AG10803 (cell line): ENCODE measurements around the gene STK4.

Source experiments
- DNase-seq: peaks from one replicate; pipeline ENCODE4 v3.0.0; 2010; ENCODE audit warnings: low read depth
- H3K4me3 ChIP-seq: 2 replicates; pipeline ENCODE4 v1.5.1; 2011; ENCODE audit warnings: mild to moderate bottlenecking, low read length, control low read depth
- CTCF ChIP-seq: conservative IDR thresholded peaks from 2 replicates; pipeline ENCODE4 v1.5.1; 2011; ENCODE audit warnings: mild to moderate bottlenecking, low read length, control low read depth, inconsistent platforms

The STK4 gene

GRCh38 chr20:44960103-44960852 is 6.0 kb upstream of the STK4 start, which contains the start of gene TOMM34:
TSS of gene TOMM34 (minus strand) at chr20:44960397. CDS start at chr20:44960333, 64 bp downstream.
- TF ChIP-seq CTCF = no peak
- H3K4me3 ChIP-seq = peak within 1 kb of the TSS; percentile 81
- DNase-seq = peak; percentile 84

GRCh38 chr20:44961011-44961869 is 5.1 kb upstream of the STK4 start:
- no peak overlapping the region for H3K4me3 ChIP-seq
- TF ChIP-seq CTCF = no peak
- no peak for DNase-seq

GRCh38 chr20:44961870-44962267 is 4.4 kb upstream of the STK4 start:
- no peak overlapping the region for H3K4me3 ChIP-seq
- DNase-seq = peak; percentile 31
- TF ChIP-seq CTCF = no peak

GRCh38 chr20:44962483-44962882 is 3.8 kb upstream of the STK4 start:
- TF ChIP-seq CTCF = no peak
- DNase-seq = no peak
- H3K4me3 ChIP-seq = no peak overlapping the region

GRCh38 chr20:44963325-44964215 is 2.7 kb upstream of the STK4 start:
- no peak for TF ChIP-seq CTCF
- H3K4me3 ChIP-seq = no peak overlapping the region
- DNase-seq = no peak

- TF ChIP-seq CTCF = no peak
- peak overlapping the region; percentile 96 for H3K4me3 ChIP-seq
- no peak for DNase-seq
Measured at GRCh38 chr20:44965651-44966029, 672 bp upstream of the STK4 start.
